Measurements from ENCODE around the gene VAMP5.
A peak's percentile ranks its signal among the peaks of the same experiment; 100 is the strongest.
"Not testable (repeated sequence)": the region's sequence is repeated elsewhere in the genome, so short reads cannot be mapped to it uniquely, and the experiment has no call there.

Gene VAMP5

DNA sequence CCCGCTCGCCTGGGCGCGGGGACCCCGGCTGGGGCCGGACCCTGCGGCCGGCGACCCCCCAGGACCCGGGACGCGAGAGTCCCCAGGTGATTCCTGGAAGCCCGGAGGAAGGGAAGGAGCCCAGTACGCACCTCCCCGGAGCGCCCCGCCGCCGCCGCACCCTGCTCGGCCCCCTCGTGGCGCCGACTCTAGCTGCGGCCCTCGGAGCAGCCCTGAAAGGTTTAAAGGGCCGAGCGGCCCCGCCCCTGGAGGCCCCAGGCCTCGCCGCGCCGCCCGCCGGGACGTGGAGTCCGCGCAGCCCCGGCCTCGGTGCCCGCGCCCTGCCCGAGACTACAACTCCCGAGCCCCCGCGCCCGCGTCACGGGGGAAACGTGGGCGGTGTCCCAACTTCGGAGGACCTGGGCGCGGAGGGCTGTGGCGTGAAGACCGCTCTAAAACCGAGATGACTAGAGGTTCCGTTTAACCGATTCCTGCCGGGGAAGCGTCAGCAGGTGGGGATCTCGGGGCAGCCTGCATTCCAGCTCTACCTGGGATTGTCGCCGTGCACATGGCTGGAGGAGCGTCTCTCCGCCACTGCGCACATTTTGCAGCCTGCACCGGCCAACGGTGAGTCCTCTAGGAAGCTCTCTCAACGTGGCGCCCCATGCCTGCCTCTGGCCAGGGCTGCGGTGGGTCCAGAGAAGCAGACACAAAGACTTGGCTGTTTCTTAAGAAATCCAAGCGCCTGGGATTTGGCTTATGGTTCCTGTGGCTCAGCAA is 18.4 kb downstream of the VAMP5 start, which contains the start of gene TMEM150A:
TMEM150A (minus strand) TSS at position 223 of the 759 bp plus-strand sequence. CDS start 750 bp downstream, outside the sequence.
- peak; percentile 90 for DNase-seq

DNA sequence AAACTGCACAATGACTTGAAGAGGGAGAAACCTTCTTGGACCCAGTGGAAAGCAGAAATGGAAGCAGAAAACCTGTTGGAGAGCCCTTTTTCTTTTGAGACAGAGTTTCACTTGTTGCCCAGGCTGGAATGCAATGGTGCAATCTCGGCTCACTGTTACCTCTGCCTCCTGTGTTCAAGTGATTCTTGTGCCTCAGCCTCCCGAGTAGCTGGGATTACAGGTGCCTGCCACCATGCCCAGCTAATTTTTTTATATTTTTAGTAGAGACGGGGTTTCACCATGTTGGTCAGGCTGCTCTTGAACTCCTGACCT is 19.9 kb downstream of the VAMP5 start:
- DNase-seq: not testable (repeated sequence)

DNA sequence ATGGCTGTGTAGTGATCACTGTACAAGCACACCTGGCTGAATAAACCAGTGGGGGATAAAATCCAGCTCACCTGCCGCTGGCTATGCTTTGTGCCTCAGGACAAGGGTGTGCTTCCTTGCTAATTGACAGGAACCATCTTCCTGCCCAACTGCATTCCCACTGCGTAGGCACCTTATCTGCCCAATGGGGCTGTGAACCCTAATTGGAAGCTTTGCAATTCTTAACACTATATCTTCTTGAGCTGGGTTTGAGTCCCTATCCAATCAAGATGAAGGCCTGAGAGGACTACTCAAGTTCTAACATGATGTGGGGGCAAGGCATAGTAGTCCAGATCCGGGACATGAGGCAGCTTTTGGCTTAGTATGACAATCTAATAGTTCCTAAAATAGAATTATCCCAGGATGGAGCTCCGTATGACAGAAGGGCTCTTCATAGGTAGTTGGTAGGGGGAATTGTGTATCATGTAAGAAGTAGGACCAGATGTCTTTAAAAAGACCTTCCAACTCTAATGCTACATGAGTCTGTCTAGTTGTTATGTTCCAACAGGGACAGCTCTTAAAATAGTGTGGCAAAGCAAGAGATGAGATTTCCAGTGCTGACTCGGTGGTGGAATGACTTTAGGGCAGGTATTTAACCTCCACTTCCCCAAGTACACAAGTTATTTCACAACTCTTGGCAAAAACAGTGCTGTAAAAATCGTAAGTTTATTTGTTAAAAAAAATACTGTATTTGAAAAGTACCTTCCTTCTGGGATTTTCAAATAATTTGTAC is 20.5 kb downstream of the VAMP5 start:
- no peak for DNase-seq

DNA sequence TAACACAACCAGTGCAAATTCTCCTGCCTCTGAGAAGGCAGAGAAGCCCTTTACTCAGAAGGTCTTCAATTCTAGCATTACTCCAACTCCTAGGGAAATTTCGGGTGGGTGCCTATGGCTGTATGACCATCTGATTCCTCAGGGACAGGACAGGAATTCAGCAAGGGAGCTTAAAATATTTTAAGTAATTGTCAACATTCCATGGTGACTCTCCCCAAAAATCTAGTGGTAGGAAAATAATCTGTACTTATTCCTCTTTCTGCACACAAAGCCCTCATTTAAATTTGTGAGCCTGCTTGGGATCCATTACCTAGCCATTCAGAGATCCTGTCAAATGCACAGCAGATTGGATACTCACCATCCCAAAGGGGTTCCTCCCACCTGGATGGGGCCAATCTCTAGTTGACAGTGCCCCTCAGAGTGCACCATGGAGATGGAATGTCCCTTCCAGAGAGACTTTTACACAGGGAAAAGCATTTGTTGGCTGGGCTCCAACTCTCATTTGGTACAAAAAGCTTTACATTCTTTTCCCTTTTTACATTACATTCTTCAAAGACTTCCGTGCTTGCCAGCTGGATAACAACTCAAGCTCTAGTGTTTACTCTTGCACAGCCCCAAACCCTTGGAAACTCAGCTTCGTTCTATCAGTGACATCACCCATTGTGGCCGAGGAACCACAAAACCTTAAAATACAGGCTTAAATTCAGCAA is 21.3 kb downstream of the VAMP5 start:
- DNase-seq: no peak

DNA sequence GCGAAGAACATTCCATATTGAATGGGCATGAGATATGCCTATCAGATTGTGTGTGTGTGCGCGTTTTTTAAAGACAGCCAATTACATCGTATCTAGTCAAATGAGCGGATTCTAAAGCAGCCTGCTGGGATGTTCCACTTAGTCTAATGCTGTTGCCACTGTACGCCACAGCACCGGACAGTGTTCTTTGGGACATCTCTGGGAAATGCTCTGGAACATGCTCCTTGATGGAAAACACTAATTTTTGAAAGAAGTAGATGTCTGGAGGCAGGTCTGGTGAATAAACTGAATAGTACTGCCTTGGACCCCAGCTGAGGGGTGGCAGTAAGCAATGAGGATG is 21.9 kb downstream of the VAMP5 start:
- no peak for DNase-seq

DNA sequence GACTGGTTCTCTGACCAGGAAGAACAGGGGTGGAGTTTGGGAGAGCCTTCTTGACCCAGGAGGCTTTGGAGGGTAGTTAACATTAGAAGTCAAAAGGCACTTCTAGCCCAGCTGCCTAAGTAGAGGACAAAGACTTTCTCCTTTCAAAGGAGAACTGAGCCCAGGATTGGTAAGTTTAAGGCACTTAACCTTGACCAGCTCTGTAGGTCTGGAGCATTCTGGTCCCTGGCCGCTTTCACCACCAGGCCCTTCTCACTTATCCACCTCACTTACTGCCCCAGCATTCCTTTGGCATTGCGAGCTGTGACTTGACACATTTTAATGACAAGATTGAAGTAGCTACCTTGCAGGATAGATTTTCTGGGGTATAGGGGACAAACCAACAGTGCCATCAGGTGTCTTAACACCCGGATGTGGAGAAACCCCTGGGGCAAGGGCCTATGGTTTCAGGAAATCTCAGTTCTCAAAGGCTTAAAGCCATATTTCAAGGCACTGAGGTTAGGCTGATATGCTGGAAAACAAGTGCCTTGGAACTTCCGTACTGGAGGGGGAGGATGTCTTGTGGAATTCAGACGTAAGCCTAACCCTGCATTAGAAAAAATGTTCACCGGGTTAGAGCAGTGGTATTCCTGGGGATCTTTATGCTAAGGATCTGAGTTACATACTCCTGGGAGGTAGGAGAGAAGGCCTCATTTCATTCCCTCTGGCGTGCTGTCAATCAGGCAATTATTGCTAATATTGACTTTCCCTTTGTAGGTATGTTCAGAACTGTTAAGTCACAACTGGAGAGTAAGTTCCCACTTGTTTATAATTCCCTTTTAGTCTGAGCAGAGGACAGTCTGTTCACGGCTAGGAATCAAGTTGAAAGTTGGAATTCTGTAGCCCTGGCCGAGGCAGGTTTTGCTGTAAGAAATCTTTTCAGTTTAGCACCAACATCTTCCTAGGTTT is 23.3 kb downstream of the VAMP5 start:
- DNase-seq: no peak

DNA sequence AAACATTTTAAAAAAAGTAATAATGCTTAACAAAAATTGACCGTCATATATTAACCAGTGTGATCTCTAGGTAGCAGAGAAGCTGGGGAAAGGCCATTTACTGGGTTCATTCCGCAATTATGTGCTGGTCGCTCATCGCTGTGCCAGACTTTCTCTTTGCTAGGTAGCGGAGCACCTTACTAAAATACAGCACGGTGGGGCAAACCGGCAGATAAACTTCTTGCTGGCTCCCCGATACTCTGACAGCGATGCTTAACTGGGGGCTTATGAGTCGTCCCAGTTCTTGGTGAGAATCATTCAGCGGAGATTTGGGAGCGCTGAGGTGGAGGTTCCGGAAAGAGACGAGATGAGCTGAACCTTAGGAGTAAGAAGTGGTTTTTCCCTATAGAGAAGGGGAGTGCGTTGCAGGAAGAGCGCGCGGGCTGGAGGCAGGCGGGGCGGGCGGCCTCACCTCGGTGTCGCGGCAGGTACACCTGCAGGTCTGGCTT is 27.0 kb downstream of the VAMP5 start:
- DNase-seq: no peak

DNA sequence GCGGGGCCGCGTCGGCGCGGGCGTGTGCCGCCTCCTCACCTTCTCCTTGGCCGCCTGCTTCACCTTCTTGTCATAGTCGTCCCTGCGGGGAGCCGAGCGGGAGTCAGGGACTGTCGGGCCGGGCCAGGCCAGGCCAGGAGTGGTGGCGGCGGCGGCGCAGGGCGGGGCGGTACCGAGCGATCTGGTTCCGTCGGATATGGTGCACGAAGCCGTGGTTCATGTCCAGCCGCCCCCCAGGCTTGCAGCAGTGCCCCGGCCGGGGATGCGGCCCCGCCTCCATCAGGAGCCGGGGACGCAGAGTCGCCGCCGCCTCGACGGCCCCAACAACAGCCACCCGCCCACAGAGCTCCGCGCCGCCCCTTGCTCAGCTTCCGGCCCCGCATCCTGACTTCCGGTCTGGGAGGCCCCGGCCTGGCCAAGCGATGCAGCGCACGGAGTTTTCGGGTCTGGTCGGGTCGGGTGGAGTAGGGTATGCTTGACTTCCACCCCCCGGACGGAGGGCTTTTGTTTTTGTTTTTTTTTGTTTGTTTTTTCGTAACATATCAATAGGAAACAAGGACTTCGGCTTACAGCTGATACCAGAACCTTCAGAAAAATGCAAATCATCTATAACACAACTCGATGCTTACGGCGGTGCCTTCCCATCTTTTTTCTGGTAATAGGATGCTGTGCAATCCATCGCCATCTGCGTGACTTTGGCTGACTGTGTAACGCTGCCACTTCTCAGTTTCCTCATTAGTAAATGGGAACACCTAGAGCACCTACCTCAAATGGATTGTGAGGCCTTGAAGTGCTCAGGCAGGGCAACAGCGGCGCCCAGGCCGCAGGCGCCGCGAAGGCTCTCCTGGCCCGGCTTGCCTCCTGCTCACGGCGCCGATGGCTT is 27.7 kb downstream of the VAMP5 start, which contains the start of gene C2orf68:
C2orf68 (minus strand) TSS at position 362 of the 883 bp plus-strand sequence; CDS start at position 280, 82 bp downstream.
- DNase-seq: peak; percentile 88

DNA sequence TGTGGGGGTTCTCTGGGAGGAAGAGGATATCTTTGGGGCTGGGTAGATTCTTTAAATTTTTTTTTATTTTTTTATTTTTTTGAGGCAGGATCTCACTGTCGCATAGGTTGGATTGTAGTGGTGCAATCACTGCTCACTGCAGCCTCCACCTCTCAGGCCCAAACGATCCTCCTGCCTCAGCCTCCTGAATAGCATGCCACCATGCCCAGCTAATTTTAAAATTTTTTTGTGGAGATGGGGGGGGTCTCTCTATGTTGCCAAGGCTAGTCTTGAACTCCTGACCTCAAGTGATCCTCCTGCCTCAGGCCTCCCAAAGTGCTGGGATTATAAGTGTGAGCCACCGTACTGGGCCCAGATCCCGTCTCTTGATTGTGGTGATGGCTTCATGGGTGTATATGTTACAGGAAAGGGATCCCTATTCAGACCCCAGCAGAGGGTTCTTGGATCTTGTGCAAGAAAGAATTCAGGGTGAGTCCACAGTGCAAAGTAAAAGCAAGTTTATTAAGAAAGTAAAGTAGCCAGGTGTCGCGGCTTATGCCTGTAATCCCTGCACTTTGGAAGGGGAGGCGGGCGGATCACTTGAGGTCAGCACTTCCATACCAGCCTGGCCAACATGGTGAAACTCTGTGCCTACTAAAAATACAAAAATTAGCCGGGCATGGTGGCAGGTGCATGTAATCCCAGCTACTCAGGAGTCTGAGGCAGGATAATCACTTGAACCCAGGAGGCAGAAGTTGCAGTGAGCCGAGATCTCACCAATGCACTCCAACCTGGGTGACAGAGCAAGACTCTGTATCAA is 29.7 kb downstream of the VAMP5 start:
- no peak for DNase-seq

DNA sequence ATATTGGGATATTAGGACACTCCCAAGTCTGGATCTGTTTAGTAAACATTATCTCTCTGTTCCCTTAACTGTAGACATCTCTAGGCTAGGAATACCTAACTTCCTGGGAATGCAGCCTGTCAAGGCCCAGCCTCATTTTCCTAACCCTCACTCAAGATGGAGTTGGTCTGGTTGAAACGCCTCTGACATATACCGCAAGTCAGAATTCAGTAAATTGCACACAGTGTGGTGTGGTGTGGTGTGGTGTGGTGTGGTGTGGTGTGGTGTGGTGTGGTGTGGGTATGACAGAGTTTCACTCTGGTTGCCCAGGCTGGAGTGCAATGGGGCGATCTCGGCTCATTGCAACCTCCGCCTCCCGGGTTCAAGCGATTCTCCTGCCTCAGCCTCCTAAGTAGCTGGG is 30.5 kb downstream of the VAMP5 start:
- DNase-seq: not testable (repeated sequence)

DNA sequence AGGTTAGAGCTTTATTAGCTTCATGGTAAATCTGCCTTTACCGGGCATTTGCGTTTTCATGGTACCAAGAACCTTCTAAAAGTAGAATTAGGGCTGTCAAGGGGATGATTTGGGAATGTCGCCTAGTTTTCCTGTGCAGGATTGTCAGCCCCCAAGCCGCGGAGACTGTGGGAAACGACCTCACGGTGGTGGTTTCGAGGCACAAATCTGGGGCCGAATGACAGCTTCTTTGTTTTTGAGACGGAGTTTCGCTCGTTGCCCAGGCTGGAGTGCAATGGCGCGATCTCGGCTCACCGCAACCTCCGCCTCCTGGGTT is 31.1 kb downstream of the VAMP5 start:
- no peak for DNase-seq

DNA sequence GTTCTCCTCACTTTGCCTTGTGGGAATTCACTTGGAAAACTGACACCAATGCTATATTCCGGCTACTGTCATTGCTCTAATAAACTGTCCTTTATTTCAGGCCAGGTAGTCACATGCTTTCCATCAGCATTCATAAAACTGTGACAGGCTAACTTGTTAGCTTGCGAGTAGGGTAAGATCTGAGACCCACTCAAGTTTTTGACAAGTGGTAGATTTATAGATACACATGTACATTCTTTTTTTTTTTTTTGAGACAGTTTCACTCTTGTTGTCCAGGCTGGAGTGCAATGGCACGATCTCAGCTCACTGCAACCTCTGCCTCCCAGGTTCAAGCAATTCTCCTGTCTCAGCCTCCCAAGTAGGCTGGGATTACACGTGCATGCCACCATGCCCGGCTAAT is 33.5 kb downstream of the VAMP5 start:
- DNase-seq: not testable (repeated sequence)

DNA sequence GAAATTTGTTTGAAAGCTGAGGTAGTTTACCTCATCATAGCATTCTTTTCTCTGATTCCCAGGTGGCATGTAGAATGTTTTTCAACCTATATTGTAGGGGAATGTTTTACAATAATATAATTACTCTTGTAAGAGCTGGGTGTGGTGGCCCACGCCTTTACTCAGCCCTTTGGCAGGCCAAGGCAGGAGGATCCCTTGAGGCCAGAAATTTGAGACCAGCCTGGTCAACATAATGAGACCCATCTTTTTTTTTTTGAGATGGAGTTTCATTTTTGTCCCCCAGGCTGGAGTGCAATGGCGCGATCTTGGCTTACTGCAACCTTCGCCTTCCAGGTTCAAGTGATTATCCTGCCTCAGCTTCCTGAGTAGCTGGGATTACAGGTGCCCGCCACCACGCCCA is 35.4 kb downstream of the VAMP5 start:
- DNase-seq: no peak

DNA sequence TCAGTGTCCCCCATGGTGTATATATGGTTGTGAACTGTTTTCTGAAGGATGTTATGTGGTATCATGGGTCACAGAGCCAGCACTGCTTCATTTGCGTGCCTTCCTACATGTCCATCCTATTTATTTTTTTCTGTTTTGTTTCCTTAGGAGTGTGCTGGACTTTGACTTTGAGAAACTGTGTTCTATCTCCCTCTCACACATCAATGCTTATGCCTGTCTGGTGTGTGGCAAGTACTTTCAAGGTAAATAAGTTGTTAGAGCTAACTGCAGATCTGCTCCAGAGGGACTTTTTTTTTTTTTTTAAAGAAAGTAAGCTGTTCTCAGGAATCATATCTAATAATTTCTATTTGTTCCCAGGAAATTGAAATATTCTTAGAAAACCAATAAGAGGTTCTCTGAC is 37.1 kb downstream of the VAMP5 start:
- no peak for DNase-seq

DNA sequence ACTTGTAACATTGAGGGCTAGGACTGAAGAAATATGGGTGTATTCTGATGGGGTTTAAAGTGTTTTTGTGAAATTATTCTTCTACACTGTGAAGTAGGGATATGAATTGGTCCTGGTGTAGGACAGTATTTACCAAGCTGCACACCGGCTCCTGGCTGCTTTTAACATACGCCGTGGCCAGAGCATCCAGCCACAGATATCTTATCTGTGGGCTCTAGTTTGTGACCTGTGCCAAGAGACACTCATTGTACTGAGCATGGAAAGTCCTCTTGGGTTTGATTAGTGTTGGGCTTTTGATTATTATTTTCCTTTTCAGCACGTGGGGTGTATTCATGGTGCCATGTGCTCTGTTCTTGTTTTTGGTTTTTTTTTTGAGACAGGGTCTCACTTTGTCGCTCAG is 39.8 kb downstream of the VAMP5 start:
- DNase-seq: no peak

DNA sequence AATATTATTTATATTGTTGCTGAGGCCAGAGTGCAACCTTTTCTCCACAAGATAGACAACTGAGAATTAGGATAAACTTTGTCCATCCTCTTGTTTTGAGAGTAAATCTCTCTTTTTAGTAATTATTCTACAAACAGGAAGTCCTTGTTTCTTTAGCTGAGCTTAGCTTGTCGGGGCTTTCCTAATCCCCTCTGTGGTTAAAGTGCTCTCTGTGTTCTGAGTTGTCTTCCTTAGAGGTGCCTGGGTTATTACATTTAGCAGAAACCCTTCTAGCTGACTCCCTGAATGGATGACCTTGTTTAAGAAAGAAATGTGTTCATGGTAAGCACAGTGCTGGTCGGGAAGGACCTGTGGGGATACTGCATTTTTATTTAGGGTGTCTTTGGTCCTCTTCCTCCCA is 44.4 kb downstream of the VAMP5 start:
- no peak for DNase-seq

DNA sequence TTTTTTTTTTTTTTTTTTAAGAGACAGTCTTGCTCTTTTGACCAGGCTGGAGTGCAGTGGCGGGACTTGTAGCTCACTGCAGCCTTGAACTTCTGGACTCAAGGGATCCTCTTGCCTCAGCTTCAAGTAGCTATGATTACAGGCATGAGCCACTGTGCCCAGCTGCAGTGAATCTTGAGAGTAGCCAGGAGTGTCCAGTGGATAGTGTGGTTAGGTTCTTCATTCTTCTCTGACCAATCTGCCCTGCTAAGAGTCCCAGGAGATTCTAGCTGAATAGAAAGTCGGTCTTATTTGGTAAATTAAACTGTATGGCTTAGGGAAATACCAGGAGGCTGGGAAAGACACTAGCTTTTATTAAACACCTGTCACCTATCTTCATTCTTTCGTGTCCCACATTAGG is 47.1 kb downstream of the VAMP5 start:
- no peak for DNase-seq

DNA sequence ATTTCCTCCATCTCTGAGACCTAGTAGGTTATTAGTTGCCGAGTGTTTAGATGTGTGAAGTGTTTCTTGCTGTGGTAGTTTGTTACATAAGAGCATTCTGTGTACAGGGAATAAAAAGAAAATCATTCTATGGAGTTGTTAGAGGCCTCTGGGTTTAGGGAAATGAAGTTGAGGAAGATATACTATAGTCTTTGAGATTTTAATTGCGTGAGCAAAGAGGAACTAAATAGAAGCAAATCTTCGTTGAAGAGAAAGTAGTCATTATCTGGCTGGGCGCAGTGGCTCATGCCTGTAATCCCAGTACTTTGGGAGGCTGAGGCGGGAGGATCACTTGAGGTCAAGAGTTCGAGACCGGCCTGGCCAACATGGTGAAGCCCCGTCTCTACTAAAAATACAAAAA is 50.8 kb downstream of the VAMP5 start:
- DNase-seq: no peak

DNA sequence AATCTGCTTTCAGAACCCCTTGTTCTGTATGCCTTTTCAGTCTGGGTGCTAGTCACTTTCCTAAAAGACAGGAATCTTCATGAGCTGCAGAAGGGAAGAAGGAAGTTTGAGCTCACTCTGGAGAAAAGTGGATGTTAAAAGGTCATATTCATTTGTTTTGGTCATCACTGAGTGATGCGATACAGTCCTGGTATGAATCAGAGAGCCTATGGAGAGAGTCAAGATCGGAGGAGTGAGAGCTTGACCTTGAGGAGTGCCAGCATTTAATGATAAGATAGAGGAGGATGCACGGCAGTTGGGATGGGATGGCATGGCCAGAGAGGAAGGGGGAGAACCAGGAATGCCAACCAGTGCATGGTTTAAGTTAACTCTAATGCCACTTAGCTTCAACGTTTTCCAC is 51.4 kb downstream of the VAMP5 start:
- no peak for DNase-seq

DNA sequence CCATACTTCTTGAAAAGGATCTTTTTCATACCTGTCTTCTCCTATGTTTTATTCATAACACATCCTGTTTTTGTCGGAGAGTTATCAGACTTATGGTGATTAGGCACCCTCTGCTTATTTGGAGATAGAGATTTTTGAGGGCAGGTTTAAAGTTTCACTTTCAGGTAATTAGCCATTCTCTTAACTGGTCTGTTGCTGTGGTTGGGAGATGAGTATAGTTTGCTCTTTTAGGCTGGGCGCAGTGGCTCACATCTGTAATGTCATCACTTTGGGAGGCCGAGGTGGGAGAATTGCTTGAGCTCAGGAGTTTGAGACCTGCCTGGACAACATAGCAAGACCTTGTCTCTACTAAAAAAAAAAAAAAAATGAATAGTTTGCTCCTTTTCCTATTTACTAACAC is 58.5 kb downstream of the VAMP5 start:
- DNase-seq: peak; percentile 20
